A673 (cell line): Measurements from ENCODE around the gene CDKAL1.

Experiments
- EZH2 ChIP-seq: fragments of 200-600 bp; sonication (generic); IDR thresholded peaks from 2 replicates; pipeline ENCODE4 v1.6.1; 2017; ENCODE audit warnings: borderline replicate concordance, low read depth, mild to moderate bottlenecking, mixed read lengths, antibody characterized with exemption, low read length; ENCODE audit not compliant: poor library complexity, severe bottlenecking
- TF ChIP-seq, protein P1 (sequence below): fragments of 300-800, 200-600 bp; sonication (generic); conservative IDR thresholded peaks from 2 replicates; pipeline ENCODE4 v1.5.1; 2017; ENCODE audit warnings: low read depth, mild to moderate bottlenecking, antibody characterized with exemption, low read length, moderate library complexity, mixed read lengths

GRCh38 chr6:20793174-20793573 lies 258.9 kb downstream of the CDKAL1 start:
- TF ChIP-seq, protein P1, sequence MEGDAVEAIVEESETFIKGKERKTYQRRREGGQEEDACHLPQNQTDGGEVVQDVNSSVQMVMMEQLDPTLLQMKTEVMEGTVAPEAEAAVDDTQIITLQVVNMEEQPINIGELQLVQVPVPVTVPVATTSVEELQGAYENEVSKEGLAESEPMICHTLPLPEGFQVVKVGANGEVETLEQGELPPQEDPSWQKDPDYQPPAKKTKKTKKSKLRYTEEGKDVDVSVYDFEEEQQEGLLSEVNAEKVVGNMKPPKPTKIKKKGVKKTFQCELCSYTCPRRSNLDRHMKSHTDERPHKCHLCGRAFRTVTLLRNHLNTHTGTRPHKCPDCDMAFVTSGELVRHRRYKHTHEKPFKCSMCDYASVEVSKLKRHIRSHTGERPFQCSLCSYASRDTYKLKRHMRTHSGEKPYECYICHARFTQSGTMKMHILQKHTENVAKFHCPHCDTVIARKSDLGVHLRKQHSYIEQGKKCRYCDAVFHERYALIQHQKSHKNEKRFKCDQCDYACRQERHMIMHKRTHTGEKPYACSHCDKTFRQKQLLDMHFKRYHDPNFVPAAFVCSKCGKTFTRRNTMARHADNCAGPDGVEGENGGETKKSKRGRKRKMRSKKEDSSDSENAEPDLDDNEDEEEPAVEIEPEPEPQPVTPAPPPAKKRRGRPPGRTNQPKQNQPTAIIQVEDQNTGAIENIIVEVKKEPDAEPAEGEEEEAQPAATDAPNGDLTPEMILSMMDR: no peak
- TF ChIP-seq EZH2: no peak
